Activated naive CD4-positive, alpha-beta T cell (primary cell): ENCODE measurements around the gene MAP1B.
"Not testable (repeated sequence)": the region's sequence is repeated elsewhere in the genome, so short reads cannot be mapped to it uniquely, and the experiment has no call there.

Experiments
- DNase-seq, 4 experiments: peaks; one replicate each; lab custom pipeline; 2025; lab: John Stamatoyannopoulos, UW

The MAP1B gene

GRCh38 chr5:72107131-72107900 is at the start of gene MAP1B:
MAP1B (plus strand) TSS chr5:72107475; CDS start chr5:72107532, 57 bp downstream.
- no peak for DNase-seq

- DNase-seq, result no peak
Measured at GRCh38 chr5:72057816-72058215, 49.5 kb upstream of the MAP1B start.

GRCh38 chr5:72063219-72063819 is 44.0 kb upstream of the MAP1B start:
- no peak for DNase-seq

GRCh38 chr5:72064801-72065570 is 42.3 kb upstream of the MAP1B start:
- no peak for DNase-seq

- no peak for DNase-seq
Measured at GRCh38 chr5:72065751-72066255, 41.5 kb upstream of the MAP1B start.

- DNase-seq, result no peak
Measured at GRCh38 chr5:72066705-72067107, 40.6 kb upstream of the MAP1B start.

GRCh38 chr5:72067682-72068470 is 39.4 kb upstream of the MAP1B start:
- DNase-seq, result no peak

GRCh38 chr5:72070529-72070928 is 36.7 kb upstream of the MAP1B start:
- DNase-seq, result no peak

- no peak for DNase-seq
Measured at GRCh38 chr5:72071906-72072305, 35.4 kb upstream of the MAP1B start.

- no peak for DNase-seq
Measured at GRCh38 chr5:72074251-72074650, 33.0 kb upstream of the MAP1B start.

GRCh38 chr5:72075461-72075860 is 31.8 kb upstream of the MAP1B start:
- DNase-seq, result no peak

GRCh38 chr5:72076621-72077300 is 30.5 kb upstream of the MAP1B start:
- no peak for DNase-seq

- DNase-seq, result no peak
Measured at GRCh38 chr5:72077390-72077789, 29.9 kb upstream of the MAP1B start.

GRCh38 chr5:72079288-72079687 is 28.0 kb upstream of the MAP1B start:
- DNase-seq, result no peak

- DNase-seq, result no peak
Measured at GRCh38 chr5:72082048-72082447, 25.2 kb upstream of the MAP1B start.

- no peak for DNase-seq
Measured at GRCh38 chr5:72084876-72085275, 22.4 kb upstream of the MAP1B start.

- no peak for DNase-seq
Measured at GRCh38 chr5:72085319-72085718, 22.0 kb upstream of the MAP1B start.

- not testable (repeated sequence) for DNase-seq
Measured at GRCh38 chr5:72089713-72090112, 17.6 kb upstream of the MAP1B start.

- DNase-seq, result no peak
Measured at GRCh38 chr5:72092074-72092473, 15.2 kb upstream of the MAP1B start.

GRCh38 chr5:72093217-72093616 is 14.1 kb upstream of the MAP1B start:
- DNase-seq, result no peak

- no peak for DNase-seq
Measured at GRCh38 chr5:72093824-72094223, 13.5 kb upstream of the MAP1B start.
